Measurements from ENCODE around the gene INHBE.
"Not testable (repeated sequence)": the region's sequence is repeated elsewhere in the genome, so short reads cannot be mapped to it uniquely, and the experiment has no call there.

INHBE gene

DNA sequence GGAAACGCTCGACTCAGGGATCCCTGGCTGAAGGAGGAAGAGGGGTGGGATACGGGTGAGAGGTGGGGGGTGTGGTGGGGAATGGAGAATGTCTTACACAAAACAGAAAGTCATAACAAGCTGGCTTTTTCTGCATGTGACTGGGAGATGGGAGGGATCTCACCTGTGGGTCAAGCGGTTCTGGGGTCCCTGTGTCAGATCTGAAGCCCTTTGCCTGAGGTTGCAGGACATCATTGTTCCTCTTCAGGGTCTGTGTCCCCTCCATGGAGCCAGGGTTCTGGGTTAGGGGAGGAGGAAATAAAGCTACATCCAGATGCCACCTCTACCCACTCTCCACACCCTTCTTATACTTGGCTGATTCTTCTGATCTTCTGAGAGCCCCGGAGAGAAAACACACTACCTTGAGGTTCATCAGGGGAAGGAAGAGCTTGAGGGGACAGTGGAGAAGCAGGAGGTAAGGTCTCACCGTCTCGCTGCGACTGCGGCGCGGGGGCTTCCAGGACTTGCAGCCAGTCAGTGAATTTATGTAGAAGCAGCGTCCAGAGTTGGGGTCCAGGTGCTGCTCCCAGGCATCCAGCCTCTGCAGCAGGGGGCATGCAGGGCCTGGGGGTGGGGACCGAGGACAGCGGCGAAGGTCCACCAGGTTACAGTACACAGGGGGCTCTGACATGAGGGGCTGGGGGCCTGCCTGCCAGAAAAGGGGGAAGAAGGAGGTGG is 22.0 kb downstream of the INHBE start:
- DNase-seq: no peak

DNA sequence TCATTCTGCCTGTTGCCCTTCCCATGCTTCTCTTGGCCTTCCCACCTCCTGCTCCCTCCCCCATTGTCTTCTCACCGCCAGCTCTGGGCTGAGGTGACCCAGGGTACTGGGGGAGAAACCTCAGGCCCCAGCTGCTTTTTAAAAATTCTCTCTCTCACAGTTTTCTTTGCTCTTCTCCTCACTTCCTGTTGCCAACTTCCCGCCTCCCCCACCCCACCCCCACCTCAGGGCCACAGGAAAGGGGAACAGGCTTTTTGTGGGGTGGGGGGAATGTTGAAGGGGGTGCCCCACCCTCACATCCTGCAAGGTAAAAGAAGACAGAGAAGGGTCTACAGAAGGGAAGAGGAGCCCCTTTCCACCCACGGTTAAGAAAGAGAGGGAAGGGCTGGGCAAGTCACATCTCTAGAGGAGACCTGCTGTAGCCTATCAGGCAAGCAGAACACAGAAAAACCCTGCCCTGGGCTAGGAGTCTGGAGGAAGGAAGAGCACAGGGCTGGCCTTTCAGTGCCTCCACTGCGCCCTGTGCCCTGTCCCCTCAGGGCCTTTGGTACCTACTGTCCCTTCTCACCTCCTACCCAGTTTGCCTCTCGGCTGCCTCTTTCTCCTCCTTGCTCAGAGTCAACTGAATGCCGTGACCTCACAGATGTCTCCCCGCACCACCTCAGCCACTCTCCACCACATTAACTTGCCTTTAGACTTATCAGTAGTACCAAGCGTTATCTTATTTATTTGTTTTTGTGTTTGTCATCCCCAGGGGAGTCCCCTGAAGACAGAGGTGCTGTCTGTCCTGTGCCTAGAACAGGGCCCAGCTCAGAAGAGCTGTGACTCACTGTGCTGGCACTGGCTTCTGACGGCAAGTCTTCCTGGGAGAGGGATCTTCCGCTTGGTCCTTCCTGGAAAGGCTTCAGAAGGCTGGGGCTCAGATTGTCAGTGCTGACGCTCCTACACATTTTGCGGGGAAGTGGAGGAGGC is 22.9 kb downstream of the INHBE start:
- DNase-seq: no peak

DNA sequence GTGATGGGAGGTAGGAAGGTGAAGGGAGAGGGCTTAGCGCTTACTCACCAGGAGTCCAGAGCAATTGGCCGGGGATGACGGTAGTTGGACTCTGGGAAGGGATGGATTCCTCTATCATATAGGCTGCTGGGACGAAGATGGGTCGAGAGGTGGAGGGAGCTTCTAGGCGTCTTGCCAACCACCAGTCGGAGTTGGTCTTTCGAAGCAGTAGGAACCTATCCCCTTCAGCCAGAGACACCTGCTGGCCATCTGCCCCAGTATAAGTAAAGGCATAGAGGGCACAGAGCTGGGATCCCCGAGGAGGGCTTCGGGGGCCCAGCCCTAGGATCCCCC is 23.9 kb downstream of the INHBE start:
- DNase-seq: no peak

DNA sequence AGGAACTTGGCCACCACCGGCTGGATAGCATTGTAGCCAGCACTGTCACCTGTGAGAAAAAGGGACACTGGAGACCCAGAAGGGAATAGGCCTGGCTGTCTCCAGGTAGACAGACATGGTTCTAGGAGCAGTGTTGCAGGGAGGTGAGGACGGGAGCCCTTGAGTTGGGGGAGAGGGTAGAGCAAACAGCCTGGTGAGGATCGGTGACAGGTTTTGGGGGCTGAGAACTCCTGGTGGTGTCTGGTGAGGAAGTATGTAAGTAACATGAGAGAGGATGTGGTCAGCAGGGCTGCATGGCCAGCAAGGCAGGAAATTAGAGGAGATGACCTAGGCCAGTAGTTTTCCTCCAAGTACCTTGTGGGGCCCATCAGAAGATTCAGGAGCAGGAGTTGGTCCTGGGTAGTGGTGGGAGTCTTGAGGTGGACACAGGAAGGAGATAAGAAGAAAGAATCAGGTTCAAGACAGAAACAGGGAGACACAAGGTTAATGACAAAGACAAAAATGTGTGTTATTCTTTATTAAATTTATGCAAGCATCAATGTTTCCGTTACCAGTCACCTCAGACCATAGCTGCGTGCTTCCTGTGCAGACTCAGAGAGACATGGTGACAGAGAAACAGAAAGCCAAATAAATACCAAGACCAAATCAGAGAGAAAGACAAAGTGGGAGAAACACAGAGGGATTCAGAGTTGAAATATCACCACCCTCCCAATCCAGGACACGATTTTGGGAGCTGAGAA is 24.4 kb downstream of the INHBE start, which contains the start of gene ARHGAP9:
Gene ARHGAP9 (minus strand): TSS at position 491 of the 740 bp plus-strand sequence. CDS start 460 bp downstream, at position 31.
- DNase-seq: no peak

DNA sequence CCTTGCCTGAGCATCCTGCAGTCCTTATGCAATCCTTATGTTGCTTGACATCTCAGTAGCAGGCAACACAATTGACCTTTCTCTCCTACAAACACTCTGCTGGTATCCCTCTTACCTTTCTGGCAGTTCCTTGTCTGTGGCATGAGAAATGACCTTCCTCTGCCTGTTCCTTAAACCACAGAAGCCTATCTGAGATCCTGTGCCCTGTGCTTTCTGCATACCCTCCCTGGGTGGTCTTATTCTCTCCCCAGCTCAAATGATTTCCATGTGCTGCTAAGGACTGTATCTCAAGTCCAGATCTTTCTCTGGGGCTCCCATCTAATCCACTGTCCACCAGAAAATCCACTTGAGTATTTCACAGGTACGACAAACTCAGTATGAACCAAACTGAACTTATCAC is 26.6 kb downstream of the INHBE start:
- no peak for DNase-seq

DNA sequence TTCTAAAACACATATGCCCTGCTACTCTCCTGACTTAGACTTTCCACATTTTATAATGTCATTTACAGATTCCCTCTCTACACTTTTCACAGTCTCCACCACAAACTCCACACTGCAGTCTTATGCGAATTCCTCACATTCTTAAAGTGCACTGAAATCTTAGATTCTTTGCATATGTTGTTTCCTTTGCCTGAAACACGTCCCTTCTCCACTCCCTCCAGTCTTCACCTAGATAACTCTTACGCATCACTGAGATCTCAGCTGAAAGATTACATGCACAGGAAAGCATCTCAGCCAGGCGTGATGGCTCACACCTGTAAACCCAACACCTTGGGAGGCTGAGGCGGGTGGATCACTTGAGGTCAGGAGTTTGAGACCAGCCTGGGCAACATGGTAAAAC is 28.4 kb downstream of the INHBE start:
- DNase-seq: no peak

DNA sequence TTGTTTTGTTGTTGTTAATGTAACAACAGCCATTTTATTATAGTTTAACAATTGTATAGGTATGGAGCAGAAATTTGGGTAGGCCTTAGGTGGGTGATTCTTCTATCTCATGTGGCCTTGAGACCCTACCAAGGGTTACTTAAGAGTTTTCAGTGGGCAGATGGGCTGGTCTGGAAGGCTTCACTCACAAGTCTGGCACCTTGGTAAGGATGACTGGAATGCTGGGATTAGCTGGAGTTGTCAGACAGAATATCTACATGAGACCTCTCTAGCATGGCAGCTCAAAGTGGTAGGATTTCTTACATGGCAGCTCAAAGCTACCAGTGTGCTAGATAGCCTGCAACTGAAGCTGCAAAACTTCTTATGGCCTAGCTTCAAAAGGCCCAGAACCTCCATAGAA is 30.6 kb downstream of the INHBE start:
- DNase-seq: no peak

DNA sequence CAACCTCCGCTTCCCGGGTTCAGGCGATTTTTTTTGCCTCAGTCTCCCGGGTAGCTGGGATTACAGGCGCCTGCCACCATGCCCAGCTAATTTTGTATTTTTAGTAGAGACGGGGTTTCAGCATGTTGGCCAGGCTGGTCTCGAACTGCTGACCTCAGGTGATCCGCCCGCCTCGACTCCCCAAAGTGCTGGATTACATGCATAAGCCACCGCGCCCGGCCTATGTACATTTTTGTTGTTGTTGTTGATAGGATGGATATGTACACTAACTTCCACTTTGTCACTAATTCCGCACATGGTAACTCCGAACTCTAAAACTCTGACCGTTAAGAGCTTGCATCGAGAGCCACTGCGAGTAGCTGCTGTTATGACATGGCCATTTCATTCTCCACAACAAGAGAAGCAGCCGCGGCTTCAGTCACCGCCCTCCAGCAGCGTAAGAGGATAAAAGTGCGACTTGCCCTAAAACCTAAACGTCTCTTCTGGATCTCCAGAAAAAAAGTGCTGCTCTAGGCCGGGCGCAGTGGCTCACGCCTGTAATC is 32.0 kb downstream of the INHBE start:
- DNase-seq: no peak

DNA sequence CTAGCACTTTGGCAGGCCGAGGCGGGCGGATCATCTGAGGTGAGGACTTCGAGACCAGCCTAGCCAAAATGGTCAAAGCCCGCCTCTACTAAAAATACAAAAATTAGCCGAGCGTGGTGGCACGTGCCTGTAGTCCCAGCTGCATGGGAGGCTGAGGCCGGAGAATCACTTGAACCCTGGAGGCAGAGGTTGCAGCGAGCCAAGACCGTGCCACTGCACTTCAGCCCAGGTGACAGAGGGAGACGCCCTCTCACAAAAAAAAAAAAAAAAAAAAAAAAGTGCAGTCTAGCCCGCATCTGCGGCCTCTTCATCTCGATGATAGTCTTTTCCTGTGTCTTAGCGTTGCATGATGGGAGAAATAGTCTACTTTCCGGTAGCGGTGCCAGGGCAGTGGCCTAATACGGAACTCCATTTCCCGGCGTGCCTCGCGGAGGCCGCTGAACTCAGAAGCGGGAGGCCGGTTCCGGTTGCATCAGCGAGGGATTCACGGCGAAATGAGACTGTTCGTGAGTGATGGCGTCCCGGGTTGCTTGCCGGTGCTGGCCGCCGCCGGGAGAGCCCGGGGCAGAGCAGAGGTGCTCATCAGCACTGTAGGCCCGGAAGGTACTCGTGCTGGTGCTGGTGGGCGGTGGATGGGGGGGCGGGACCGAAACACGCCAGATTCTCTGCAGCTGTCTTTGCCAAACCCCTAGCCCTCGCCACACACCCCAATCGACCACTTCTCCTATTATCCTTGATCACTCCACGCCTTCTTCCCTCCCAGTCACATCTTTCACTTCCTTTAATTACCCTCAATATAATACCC is 32.7 kb downstream of the INHBE start, which contains the start of gene MARS1:
Gene MARS1 (plus strand): TSS at position 472 of the 805 bp plus-strand sequence. CDS start 23 bp downstream, at position 495.
- DNase-seq: peak; percentile 89

DNA sequence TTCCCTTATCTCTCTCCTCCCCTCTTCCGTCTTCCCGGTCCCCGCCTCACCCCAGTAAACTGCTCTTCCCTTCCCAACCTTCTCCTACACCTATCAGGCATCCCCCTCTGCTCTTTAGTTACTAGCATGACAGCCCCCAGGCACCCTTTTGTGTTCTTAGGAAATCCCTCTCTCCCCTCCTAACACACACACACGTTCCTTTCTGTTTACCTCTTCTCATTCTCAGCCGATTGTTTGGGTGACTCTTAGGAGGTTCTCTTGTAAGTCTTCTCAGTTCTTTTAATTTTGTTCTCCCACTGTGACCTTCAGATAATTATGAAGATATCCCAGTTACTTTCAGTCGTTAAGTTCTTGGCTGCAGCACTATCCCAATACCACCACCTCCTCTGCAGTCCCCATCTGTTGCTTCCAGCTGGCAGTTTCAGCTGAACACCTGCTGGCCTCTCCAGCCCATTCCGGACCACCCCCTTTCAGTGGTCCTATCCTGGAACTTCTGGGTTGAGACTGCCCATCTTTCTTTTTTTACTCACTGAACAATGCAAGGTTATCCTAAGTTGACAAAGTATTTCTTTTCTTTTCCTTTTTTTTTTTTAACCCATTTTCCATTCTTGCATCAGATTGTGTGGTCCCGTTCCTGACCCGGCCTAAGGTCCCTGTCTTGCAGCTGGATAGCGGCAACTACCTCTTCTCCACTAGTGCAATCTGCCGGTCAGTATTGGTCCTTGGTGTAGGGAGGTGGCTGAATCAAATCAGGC is 33.5 kb downstream of the INHBE start:
- DNase-seq: no peak

DNA sequence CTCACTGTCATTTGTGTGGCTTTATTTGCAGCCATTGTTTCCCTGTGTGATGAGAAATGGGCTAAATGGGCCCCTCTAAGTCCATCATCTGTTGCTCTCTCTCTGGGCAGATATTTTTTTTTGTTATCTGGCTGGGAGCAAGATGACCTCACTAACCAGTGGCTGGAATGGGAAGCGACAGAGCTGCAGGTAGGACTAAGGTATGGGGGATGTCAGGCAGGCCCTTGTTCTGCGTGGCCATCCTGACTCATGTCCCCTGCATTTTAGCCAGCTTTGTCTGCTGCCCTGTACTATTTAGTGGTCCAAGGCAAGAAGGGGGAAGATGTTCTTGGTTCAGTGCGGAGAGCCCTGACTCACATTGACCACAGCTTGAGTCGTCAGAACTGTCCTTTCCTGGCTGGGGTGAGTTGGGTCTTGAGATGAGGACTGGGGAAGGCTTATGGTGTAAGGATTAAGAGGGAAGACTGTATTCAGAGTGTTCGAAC is 34.1 kb downstream of the INHBE start:
- no peak for DNase-seq

DNA sequence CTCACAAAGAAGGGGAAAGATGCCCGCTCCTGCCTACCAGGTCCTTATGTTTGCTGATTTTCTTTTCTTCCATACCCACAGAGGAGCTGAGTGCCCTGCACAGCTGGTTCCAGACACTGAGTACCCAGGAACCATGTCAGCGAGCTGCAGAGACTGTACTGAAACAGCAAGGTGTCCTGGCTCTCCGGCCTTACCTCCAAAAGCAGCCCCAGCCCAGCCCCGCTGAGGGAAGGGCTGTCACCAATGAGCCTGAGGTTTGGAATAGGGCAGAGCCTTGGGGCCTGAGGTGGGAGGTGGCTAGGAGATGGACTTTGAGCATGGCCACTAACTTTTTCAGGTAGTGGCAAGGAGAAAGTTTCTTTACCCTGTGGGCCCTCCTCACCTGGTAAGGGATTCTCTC is 35.0 kb downstream of the INHBE start:
- no peak for DNase-seq

DNA sequence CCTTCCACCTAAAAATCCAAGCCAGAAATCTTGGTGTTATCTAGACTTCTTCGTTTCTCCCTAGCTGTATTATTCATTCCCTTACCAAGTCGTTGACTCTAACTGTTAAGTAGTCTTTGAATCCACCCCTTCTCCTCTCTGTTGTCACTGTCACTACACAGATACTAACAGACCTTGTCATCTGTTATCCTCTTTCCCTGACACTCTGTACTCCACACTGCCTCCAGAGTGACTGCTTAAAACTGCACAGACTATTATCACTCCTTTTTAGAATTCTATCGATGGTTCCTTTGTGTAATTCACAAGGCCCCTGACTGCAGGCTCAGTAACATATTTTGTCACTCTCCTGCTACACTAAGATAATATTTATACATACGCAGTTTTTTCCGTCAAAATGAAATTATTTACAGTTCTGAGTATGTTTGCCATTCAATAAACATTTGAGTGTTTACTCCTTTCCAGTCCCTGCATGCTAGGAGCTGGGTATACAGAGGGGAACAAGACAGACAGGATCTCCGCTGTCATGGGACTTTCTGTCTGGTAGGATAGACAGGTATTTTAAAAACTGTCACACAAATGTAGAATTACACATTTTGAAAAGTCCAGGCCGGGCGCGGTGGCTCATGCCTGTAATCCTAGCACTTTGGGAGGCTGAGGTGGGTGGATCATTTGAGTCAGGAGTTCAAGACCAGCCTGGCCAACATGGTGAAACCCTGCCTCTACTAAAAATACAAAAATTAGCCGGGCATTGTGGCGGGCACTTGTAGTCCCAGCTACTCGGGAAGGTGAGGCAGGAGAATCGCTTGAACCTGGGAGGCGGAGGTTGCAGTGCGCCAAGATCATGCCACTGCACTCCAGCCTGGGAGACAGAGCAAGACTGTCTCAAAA is 36.5 kb downstream of the INHBE start:
- no peak for DNase-seq

DNA sequence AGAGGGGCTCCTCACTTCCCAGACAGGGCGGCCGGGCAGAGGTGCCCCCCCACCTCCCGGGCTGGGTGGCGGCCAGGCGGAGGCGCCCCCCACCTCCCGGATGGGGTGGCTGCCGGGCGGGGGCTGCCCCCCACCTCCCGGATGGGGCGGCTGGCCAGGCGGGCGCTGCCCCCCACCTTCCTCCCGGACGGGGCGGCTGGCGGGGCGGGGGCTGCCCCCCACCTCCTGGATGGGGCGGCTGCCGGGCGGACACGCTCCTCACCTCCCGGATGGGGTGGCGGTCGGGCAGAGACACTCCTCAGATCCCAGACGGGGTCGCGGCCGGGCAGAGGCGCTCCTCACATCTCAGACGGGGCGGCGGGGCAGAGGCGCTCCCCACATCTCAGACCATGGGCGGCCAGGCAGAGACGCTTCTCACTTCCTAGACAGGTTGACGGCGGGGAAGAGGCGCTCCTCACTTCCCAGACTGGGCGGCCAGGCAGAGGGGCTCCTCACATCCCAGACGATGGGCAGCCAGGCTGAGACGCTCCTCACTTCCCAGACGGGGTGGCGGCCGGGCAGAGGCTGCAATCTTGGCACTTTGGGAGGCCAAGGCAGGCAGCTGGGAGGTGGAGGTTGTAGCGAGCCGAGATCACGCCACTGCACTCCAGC is 40.1 kb downstream of the INHBE start:
- DNase-seq: not testable (repeated sequence)

DNA sequence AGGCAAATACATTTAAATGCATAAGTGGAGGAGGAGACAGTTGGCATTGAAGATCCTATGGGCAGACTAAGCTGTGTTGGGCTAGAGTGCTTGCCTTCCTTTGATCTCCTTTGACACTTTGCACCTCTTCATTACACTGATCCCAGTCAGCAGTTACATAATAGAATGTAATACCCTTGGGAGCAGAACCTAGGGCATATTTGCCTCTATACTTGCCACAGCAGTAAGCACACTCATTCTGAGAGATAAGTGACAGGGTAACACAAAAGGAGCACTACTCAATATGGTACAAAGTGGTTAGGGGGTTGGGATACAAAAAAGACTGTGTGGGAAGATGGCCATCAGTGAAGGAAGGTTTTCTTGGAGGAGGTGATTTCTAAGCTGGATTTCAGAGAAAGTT is 41.7 kb downstream of the INHBE start:
- no peak for DNase-seq

DNA sequence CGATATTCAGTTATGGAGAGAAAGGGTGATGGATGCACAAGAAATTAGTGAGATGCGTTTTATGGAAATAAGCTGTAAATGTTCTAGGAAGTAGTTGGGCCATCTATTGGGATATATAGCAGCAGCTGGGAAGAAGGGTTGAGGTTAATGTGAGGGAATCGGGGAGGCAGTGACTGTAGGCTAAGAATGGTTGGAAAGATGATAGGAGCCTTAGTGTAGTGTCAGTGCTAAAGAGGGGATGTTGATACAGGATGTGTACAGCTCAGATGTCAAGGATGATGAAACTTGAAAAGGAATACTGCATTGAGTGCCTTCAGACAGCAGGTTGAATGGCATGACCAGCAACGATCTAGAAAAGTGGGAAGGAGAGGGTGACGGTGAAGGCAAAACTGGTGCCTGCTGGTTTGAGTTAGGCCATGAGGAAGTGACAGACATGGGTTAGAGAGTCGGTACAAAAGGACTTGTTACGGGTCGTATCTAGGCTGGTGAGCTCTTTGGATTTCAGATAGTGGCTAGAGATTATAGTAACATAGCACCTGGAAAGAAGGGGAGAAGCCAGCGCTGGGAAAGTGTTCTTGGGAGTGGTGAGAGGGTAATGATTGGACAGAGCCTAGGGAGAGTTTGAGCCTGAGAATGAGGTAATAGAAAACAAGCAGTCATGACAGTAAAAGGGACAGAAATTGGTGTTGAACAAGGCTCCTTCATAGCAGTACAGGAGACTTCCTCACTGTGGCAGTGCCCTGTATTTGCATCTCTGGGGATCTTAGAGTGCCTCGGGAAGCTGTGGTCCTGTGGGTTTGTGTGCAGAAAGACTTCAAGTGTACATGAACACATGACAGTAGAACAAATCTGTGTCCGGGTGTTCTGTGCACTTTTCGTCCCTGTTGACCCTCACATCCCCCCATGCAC is 42.4 kb downstream of the INHBE start:
- no peak for DNase-seq

DNA sequence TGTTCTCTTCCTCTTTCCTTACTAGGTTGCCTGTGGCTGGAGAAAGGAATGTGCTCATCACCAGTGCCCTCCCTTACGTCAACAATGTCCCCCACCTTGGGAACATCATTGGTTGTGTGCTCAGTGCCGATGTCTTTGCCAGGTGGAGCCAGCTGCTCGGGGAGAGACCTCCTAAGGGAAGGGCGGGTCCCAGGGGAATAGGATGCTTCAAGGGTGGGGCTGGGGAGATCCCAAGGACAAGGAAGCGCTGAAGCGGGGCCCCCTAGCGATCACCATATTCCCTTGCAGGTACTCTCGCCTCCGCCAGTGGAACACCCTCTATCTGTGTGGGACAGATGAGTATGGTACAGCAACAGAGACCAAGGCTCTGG is 43.0 kb downstream of the INHBE start:
- no peak for DNase-seq

DNA sequence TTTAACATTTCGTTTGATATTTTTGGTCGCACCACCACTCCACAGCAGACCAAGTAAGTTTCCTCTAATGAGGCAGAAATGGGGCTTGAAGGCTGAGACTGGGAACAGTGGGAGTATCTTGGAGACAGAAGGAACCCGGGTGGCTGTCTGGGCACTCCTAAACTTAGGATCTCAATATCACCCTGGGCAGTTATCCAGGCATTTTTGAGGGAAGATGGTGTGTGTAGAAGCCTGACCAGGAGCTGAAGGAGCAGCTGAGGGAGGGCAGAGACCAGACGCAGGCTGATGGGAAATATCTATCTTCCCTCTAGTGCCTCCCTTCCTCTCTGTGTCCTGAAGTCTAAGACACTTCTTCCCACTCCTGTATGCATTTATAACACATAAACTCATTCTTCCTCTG is 43.5 kb downstream of the INHBE start:
- no peak for DNase-seq

DNA sequence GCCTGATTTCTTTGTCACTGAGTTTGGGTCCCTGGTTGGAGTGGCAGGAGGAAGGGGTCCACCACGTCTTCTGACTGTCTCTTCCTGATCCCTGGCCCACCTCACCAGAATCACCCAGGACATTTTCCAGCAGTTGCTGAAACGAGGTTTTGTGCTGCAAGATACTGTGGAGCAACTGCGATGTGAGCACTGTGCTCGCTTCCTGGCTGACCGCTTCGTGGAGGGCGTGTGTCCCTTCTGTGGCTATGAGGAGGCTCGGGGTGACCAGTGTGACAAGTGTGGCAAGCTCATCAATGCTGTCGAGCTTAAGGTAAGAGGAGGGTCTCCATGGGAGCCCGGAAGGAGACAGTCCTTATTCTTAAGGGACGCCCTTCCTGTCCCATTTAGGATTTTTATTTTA is 45.1 kb downstream of the INHBE start:
- no peak for DNase-seq
